Neutrophil (primary cell): Measurements from ENCODE around the gene HOXB4.

Source experiments
- H3K27ac ChIP-seq: fragments of 200-600 bp; sonication (generic); 2 replicates; pipeline ENCODE4 v1.5.1; 2016; ENCODE audit warnings: mild to moderate bottlenecking, moderate library complexity
- H3K27me3 ChIP-seq: fragments of 200-600 bp; sonication (generic); 2 replicates; pipeline ENCODE4 v1.6.0; 2016; ENCODE audit warnings: mild to moderate bottlenecking
- H3K36me3 ChIP-seq: fragments of 200-600 bp; sonication (generic); 2 replicates; pipeline ENCODE4 v1.5.1; 2017
- H3K4me1 ChIP-seq, 2 experiments: fragments of 200-600 bp in 1 of 2; sonication (generic) in 1 of 2; 1 replicate in 1 of 2; 2 replicates in 1 of 2; pipeline versions ENCODE4 v1.5.1 to v1.6.1; 2013 to 2016; ENCODE audit warnings: low read depth in 1 of 2, low read length in 1 of 2, mild to moderate bottlenecking in 1 of 2, moderate library complexity in 1 of 2; ENCODE audit not compliant: control insufficient read depth in 1 of 2, insufficient read depth in 1 of 2
- H3K4me3 ChIP-seq, 2 experiments: fragments of 200-600 bp in 1 of 2; sonication (generic) in 1 of 2; 1 replicate in 1 of 2; 2 replicates in 1 of 2; pipeline ENCODE4 v1.5.1; 2013 to 2016; ENCODE audit warnings: low read depth in 1 of 2, low read length in 1 of 2, mild to moderate bottlenecking in 1 of 2, moderate library complexity in 1 of 2
- H3K9me3 ChIP-seq: fragments of 200-600 bp; sonication (generic); 2 replicates; pipeline ENCODE4 v1.5.1; 2016
- TF ChIP-seq, protein P1 (sequence below): fragments of 200-600 bp; sonication (generic); IDR thresholded peaks from 2 replicates; pipeline ENCODE4 v1.5.1; 2016; ENCODE audit warnings: antibody characterized with exemption

HOXB4 gene

DNA sequence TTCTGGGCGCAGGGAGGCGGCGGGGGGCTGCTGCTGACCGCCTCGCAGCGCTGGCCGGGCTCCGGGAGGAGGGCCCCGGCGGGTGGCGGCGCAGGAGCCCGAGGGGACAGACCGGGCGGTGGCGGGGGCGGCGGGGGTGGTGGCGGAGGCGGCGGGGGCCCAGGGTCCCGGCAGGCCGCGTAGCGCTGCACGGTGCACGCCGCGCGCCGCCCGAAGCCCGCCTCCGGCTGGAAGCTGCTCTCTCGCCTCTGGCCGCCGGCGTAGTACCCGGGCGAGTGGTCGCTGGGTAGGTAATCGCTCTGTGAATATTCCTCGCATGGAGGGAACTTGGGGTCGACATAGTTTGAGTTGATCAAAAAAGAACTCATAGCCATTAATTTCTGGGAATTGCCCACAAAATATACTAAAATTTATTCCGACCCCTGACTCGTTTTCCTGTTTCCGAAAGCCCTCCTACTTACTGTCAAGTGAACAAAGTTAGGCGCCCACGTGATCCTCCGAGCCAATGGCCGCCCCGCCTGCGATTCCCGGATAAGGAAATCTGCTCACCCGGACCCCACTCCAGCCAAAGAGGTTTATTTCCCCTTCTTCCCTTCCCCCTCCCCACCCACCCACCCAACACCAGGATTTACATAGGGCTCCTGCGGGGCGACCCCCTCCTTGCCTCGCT lies at the start of gene HOXB4:
TSS of gene HOXB4 (minus strand) at position 405 of the 670 bp plus-strand sequence. CDS start at position 374, 31 bp downstream.
- Histone ChIP-seq H3K9me3 (no peaks in the 10 kb centered on the region), H3K4me3 (no peak within 1 kb of the TSS), H3K27me3 (peaks cover 100% of the 10 kb centered on the region), H3K4me1 (peaks cover 0 to 4% of the 10 kb centered on the region in 2 experiments), H3K36me3 (no peaks in the 10 kb centered on the region), H3K27ac (no peak within 1 kb of the TSS)
- TF ChIP-seq, protein P1, sequence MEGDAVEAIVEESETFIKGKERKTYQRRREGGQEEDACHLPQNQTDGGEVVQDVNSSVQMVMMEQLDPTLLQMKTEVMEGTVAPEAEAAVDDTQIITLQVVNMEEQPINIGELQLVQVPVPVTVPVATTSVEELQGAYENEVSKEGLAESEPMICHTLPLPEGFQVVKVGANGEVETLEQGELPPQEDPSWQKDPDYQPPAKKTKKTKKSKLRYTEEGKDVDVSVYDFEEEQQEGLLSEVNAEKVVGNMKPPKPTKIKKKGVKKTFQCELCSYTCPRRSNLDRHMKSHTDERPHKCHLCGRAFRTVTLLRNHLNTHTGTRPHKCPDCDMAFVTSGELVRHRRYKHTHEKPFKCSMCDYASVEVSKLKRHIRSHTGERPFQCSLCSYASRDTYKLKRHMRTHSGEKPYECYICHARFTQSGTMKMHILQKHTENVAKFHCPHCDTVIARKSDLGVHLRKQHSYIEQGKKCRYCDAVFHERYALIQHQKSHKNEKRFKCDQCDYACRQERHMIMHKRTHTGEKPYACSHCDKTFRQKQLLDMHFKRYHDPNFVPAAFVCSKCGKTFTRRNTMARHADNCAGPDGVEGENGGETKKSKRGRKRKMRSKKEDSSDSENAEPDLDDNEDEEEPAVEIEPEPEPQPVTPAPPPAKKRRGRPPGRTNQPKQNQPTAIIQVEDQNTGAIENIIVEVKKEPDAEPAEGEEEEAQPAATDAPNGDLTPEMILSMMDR, result no peak

DNA sequence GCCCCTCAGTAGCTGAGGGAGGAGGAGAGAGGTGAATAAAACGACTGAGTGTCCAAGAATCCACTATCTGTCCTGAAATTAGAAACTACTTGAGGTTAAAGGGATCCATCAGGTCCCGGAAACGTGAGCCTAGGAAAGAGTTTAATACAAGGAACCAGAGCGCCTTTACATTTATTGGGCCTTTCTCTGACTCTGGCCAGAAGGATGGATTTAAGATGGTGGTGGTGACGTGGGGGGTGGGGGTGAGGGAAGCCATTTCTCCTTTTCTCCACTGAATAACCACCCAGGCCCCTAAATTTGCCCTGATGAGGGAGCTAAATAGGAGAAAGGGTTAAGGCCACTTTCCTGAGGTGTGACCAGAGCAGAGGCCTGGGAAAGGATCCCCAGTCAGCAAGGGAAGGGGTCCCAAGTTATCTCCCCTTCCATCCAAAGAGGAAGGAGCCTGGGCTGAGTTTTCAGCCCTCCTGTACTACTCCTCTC lies 49.0 kb upstream of the HOXB4 start:
- Histone ChIP-seq H3K27me3 (peaks cover 100% of the 10 kb centered on the region), H3K4me3 (no peak overlapping the region)

GRCh38 chr17:48626245-48627117 lies 48.3 kb upstream of the HOXB4 start, which contains the start of gene HOXB9:
Gene HOXB9 (minus strand): TSS chr17:48626358. CDS start chr17:48626269, 89 bp downstream.
- Histone ChIP-seq H3K27ac (no peak within 1 kb of the TSS), H3K36me3 (no peaks in the 10 kb centered on the region), H3K4me1 (peaks cover 0 to 6% of the 10 kb centered on the region in 2 experiments), H3K9me3 (no peaks in the 10 kb centered on the region), H3K4me3 (no peak within 1 kb of the TSS), H3K27me3 (peaks cover 100% of the 10 kb centered on the region)
- TF ChIP-seq, protein P1, result no peak

More for the DNA sequence above, 49.0 kb upstream of the HOXB4 start:
- H3K36me3 ChIP-seq, result no peaks in the 10 kb centered on the region
- peaks cover 0 to 6% of the 10 kb centered on the region in 2 experiments for H3K4me1 ChIP-seq
- TF ChIP-seq, protein P1, result no peak
- no peaks in the 10 kb centered on the region for H3K9me3 ChIP-seq
- H3K27ac ChIP-seq, result no peak overlapping the region

GRCh38 chr17:48625495-48626244 lies 47.5 kb upstream of the HOXB4 start:
- no peak overlapping the region for H3K27ac ChIP-seq
- H3K36me3 ChIP-seq, result no peaks in the 10 kb centered on the region
- peaks cover 0 to 6% of the 10 kb centered on the region in 2 experiments for H3K4me1 ChIP-seq
- H3K4me3 ChIP-seq, result no peak overlapping the region
- H3K9me3 ChIP-seq, result no peaks in the 10 kb centered on the region
- peaks cover 100% of the 10 kb centered on the region for H3K27me3 ChIP-seq
- TF ChIP-seq, protein P1, result no peak
